HG03565 (cell line): ENCODE data around the gene ZNF354C.

ENCODE experiments used
- ATAC-seq: cut with Tn5 transposase; IDR thresholded peaks from one replicate; pipeline ENCODE4 v1.9.1; 2021; ENCODE audit warnings: mild to moderate bottlenecking, moderate library complexity; ENCODE audit not compliant: unreplicated experiment

The ZNF354C gene

GRCh38 chr5:179113945-179114641 is 53.9 kb downstream of the ZNF354C start:
- no peak for ATAC-seq

GRCh38 chr5:179114756-179115155 is 54.6 kb downstream of the ZNF354C start:
- no peak for ATAC-seq

- no peak for ATAC-seq
These were observed 55.1 kb downstream of the ZNF354C start for GRCh38 chr5:179115307-179115706.

GRCh38 chr5:179115845-179116524 is 55.8 kb downstream of the ZNF354C start:
- ATAC-seq = no peak

GRCh38 chr5:179118338-179118737 is 58.2 kb downstream of the ZNF354C start:
- no peak for ATAC-seq

GRCh38 chr5:179118756-179119414 is 58.7 kb downstream of the ZNF354C start:
- no peak for ATAC-seq

- ATAC-seq = no peak
These were observed 59.4 kb downstream of the ZNF354C start for GRCh38 chr5:179119415-179120170.

- no peak for ATAC-seq
These were observed 60.3 kb downstream of the ZNF354C start for GRCh38 chr5:179120421-179120861.

- no peak for ATAC-seq
These were observed 60.9 kb downstream of the ZNF354C start for GRCh38 chr5:179120951-179121666.

GRCh38 chr5:179121667-179122111 is 61.5 kb downstream of the ZNF354C start:
- ATAC-seq = no peak

- ATAC-seq = no peak
These were observed 62.4 kb downstream of the ZNF354C start for GRCh38 chr5:179122411-179123108.

GRCh38 chr5:179123109-179123426 is 62.9 kb downstream of the ZNF354C start:
- no peak for ATAC-seq

GRCh38 chr5:179123491-179124272 is 63.5 kb downstream of the ZNF354C start:
- ATAC-seq = no peak

- no peak for ATAC-seq
These were observed 64.2 kb downstream of the ZNF354C start for GRCh38 chr5:179124273-179124852.

- ATAC-seq = no peak
These were observed 64.9 kb downstream of the ZNF354C start for GRCh38 chr5:179124853-179125788.

- no peak for ATAC-seq
These were observed 65.8 kb downstream of the ZNF354C start for GRCh38 chr5:179125789-179126505.

- no peak for ATAC-seq
These were observed 66.4 kb downstream of the ZNF354C start for GRCh38 chr5:179126506-179126991.
